DMS153 treated with DMSO at 0.1 percent for 48 hours (cell line): Measurements from ENCODE around the gene ADM5.
"Not testable (repeated sequence)": the region's sequence is repeated elsewhere in the genome, so short reads cannot be mapped to it uniquely, and the experiment has no call there.

Experiments used
- DNase-seq: peaks from one replicate; lab custom pipeline; 2025; ENCODE audit not compliant: unreplicated experiment; lab: John Stamatoyannopoulos, UW

Gene ADM5

GRCh38 chr19:49699364-49699763, 10.0 kb downstream of the ADM5 start:
- DNase-seq, result no peak

- DNase-seq, result no peak
These were observed 11.2 kb downstream of the ADM5 start for GRCh38 chr19:49700563-49700962.

GRCh38 chr19:49701271-49701786, 11.9 kb downstream of the ADM5 start:
- DNase-seq, result no peak

- no peak for DNase-seq
These were observed 15.7 kb downstream of the ADM5 start for GRCh38 chr19:49704888-49705642.

- DNase-seq, result no peak
These were observed 16.5 kb downstream of the ADM5 start for GRCh38 chr19:49705919-49706318.

- DNase-seq, result no peak
These were observed 21.1 kb downstream of the ADM5 start for GRCh38 chr19:49710372-49710951.

- no peak for DNase-seq
These were observed 23.0 kb downstream of the ADM5 start for GRCh38 chr19:49712397-49712859.

GRCh38 chr19:49713236-49713845, 23.9 kb downstream of the ADM5 start:
- no peak for DNase-seq

- no peak for DNase-seq
These were observed 26.8 kb downstream of the ADM5 start for GRCh38 chr19:49716154-49716553.

GRCh38 chr19:49718511-49718910, 29.1 kb downstream of the ADM5 start:
- no peak for DNase-seq

- no peak for DNase-seq
These were observed 29.6 kb downstream of the ADM5 start for GRCh38 chr19:49718991-49719390.

GRCh38 chr19:49719420-49719819, 30.0 kb downstream of the ADM5 start:
- DNase-seq, result not testable (repeated sequence)

GRCh38 chr19:49727217-49728030, 38.0 kb downstream of the ADM5 start:
- DNase-seq, result no peak

- no peak for DNase-seq
These were observed 40.8 kb downstream of the ADM5 start for GRCh38 chr19:49730166-49730565.

GRCh38 chr19:49738268-49738667, 48.9 kb downstream of the ADM5 start:
- no peak for DNase-seq

- DNase-seq, result no peak
These were observed 49.7 kb downstream of the ADM5 start for GRCh38 chr19:49739098-49739497.

GRCh38 chr19:49739933-49740332, 50.5 kb downstream of the ADM5 start:
- DNase-seq, result no peak
